Colonic mucosa (tissue), 4 donors: ENCODE data around the gene FERMT1. TPM values are rescaled to one million over a fixed set of nuclear protein-coding genes. Genes with fewer than 3 reads are reported as not detected.

Experiments used
- DNase-seq: peaks from one replicate; pipeline ENCODE4 v3.0.0-alpha.2; 2020
- H3K27ac ChIP-seq: fragments of 200-600 bp; one replicate; pipeline ENCODE4 v1.8.0; 2021
- H3K27me3 ChIP-seq: fragments of 200-600 bp; one replicate; pipeline ENCODE4 v1.8.0; 2021
- H3K36me3 ChIP-seq: fragments of 200-600 bp; one replicate; pipeline ENCODE4 v1.8.0; 2021
- H3K4me1 ChIP-seq: fragments of 200-600 bp; one replicate; pipeline ENCODE4 v1.8.0; 2021; ENCODE audit warnings: mild to moderate bottlenecking
- H3K4me3 ChIP-seq: fragments of 200-600 bp; one replicate; pipeline ENCODE4 v1.8.0; 2021
- H3K9ac ChIP-seq, 2 donors: one replicate each; pipeline ENCODE4 v1.7.0; 2013; ENCODE audit warnings: control low read depth in 2 of 2, low read depth in 2 of 2, low read length in 2 of 2
- H3K9me3 ChIP-seq: fragments of 200-600 bp; one replicate; pipeline ENCODE4 v1.8.0; 2021
- CTCF ChIP-seq: fragments of 200-600 bp; IDR thresholded peaks from one replicate; pipeline ENCODE4 v1.8.0; 2022; ENCODE audit warnings: antibody characterized with exemption, mild to moderate bottlenecking
- intact Hi-C: fragments of 100-400 bp; cut with DNase I; formaldehyde crosslinking; loops from one replicate; pipeline ENCODE4 v1.14.1; 2022
- total RNA-seq, 2 donors: library from RNA; stranded (reverse); fragmentation: NEBNext Ultra II Directional in 1 of 2; extraction: Animal tissue kit (Norgen Biotek cat#: 25700) in 1 of 2; gene quantifications; one replicate each; pipeline ENCODE4 v1.2.1, GENCODE V29; 2021
- donor health status: healthy.
- donor health status: DM: no; HTN: no; CAD: no.
- donor health status: DM: no; HTN: no; CAD: no.

FERMT1 gene
- total RNA-seq, 2 donors from 2014 or later, result 68.8 to 83.9 TPM

- Histone ChIP-seq H3K9me3 (no peaks in the 10 kb centered on the region), H3K4me1 (no peaks in the 10 kb centered on the region), H3K9ac (no peak overlapping the region), H3K36me3 (peaks cover 9% of the 10 kb centered on the region), H3K4me3 (no peak overlapping the region), H3K27me3 (no peaks in the 10 kb centered on the region), H3K27ac (no peak overlapping the region)
- intact Hi-C loops, result no loop called here
- no peak for TF ChIP-seq CTCF
- DNase-seq, result no peak
Observed at GRCh38 chr20:6108330-6108729, 14.5 kb downstream of the FERMT1 start.

DNA sequence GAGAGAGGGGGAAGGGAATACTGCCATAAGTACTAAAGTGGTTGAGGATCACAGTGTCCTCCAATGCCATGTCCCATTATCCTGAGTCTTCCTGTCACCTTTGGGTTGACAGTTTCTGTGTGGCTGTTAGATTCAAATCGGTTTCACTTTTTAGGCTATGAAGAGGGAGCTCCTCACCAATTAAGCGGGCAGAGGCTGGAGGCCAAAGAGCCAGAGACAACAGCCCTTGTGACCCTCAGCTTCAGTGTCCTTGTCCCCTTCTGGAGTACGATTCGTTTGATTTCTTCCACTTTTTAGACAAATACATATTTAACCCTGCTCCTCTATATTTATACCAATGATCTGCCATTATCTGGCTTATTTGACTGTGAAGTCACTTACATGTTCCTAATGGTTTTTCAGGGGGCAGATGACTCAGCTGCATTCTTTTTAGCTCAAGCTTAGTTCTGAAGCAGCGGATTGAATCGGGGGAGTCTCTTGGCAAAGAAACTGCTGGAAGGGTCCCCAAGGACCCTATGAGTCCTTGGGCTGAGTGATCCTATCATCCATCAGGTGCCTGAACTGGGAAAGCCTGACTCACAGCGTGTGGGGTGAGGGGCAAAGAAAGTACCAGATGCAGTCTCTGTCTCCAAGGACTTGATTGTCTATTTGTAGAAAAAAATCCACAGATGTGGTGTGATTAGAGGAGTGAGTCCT lies 18.2 kb downstream of the FERMT1 start:
- no peak for DNase-seq
- Histone ChIP-seq H3K4me3 (no peak overlapping the region), H3K4me1 (no peaks in the 10 kb centered on the region), H3K9me3 (no peaks in the 10 kb centered on the region), H3K27me3 (no peaks in the 10 kb centered on the region), H3K27ac (no peak overlapping the region), H3K36me3 (peaks cover 4% of the 10 kb centered on the region), H3K9ac (no peak overlapping the region)
- no peak for TF ChIP-seq CTCF
- intact Hi-C loops, result no loop called here

DNA sequence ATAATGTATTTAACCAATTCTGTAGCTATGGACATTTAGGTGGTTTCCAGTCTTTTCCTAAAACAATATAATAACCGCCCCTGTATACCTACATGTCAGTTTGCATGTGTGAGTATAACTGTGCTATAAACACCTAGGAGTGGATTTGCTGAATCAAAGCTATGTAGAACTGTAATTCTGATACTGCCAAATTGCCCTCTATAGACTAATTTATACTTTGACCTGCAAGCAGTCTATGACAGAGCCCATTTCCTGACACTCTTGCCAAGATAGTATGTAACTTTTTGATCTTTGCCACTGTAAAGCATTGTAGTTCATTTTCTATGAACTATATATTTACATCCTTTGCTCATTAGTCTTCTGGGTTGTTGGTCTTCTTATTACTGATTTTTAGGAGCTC lies 19.5 kb downstream of the FERMT1 start:
- no peaks in the 10 kb centered on the region for H3K27me3 ChIP-seq
- H3K9me3 ChIP-seq, result no peaks in the 10 kb centered on the region
- TF ChIP-seq CTCF, result no peak
- no peak overlapping the region for H3K4me3 ChIP-seq
- H3K9ac ChIP-seq, result no peak overlapping the region
- intact Hi-C loops, result no loop called here
- peak overlapping the region; percentile 65 for H3K27ac ChIP-seq
- peaks cover 2% of the 10 kb centered on the region for H3K36me3 ChIP-seq
- H3K4me1 ChIP-seq, result no peaks in the 10 kb centered on the region
- no peak for DNase-seq

DNA sequence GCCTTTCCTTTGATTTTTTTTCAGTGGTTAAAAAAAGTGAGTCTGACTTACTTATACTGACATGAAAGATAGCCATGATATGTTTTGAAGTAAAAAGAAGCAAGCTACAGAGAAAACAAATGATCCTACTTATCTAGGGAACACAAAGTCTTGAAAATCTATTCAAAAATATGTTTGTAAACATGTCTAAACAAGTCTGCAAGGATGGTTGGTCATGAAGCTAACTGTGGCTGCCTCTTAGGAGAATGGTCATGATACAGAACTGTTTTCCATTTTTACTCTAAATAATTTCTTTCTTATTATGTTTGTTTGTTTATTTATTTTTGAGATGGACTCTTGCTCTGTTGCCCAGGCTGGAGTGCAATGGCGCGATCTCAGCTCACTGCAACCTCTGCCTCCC lies 21.5 kb downstream of the FERMT1 start:
- H3K9ac ChIP-seq, result no peak overlapping the region
- H3K27me3 ChIP-seq, result no peaks in the 10 kb centered on the region
- no peaks in the 10 kb centered on the region for H3K9me3 ChIP-seq
- no peak overlapping the region for H3K27ac ChIP-seq
- H3K36me3 ChIP-seq, result no peaks in the 10 kb centered on the region
- H3K4me3 ChIP-seq, result no peak overlapping the region
- DNase-seq, result no peak
- intact Hi-C loops, result no loop called here
- no peak for TF ChIP-seq CTCF
- H3K4me1 ChIP-seq, result no peaks in the 10 kb centered on the region

DNA sequence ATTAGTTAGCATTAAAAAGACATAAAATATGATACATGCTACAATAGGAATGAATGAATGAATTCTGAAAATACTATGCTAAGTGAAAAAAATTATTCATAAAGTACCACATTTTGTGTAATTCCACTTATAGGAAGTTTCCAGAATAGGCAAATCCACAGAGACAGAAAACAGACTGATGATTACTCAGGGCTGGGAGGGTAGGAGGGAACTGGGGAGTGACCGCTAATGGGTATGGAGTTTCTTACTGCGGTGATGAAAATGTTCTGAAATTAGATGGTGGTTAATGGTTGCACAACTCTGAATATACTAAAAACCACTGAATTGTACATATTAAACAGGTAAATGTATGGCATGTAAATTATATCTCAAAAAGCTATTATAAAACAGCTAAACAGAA lies 22.6 kb downstream of the FERMT1 start:
- no peak for DNase-seq
- Histone ChIP-seq H3K27me3 (no peaks in the 10 kb centered on the region), H3K27ac (no peak overlapping the region), H3K4me3 (no peak overlapping the region), H3K9me3 (no peaks in the 10 kb centered on the region), H3K4me1 (no peaks in the 10 kb centered on the region), H3K36me3 (no peaks in the 10 kb centered on the region), H3K9ac (no peak overlapping the region)
- intact Hi-C loops, result no loop called here
- no peak for TF ChIP-seq CTCF
